ENCODE data around the gene FAM25A. TPM values are rescaled to one million over a fixed set of nuclear protein-coding genes. Genes with fewer than 3 reads are reported as not detected.

FAM25A gene
- polyA plus RNA-seq, 1 of the 3 experiments (the other 2 are of a cell fraction): not detected

DNA sequence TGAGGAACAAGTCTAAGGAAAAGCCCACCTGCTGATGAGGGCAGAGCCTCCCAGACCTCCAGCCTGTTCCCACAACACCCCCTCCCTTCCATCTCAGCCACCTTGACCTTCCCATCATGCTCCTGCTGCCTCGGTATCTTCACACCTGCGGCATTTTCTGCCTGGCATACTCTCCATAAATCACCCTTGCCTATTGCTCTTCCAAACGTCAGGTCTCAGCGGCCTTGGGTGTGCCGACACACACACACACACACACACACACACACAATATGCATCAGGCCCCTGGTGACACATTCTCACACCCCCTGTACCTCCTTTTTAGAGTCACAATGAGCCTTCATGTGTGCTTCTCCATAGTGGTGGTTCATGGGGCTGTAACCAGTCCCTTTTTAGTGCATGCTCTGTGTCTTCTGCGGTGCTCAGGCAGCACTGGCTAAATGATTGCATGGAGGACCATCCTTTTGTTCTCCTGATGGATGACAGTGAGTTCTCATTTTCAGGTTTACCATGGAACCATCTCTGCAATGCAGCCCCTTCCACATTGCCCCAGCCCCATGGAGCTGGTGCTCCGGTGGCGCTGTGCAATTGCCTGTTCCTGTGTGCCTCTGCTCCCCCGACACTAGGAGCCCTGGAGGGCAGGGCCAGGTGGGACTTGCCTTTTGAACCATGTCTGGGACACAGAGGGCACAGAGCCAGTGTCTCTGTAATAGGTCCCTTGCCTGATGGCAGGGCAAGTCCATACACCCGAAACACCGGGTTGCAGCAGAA, 47.3 kb upstream of the FAM25A start:
- H4K20me1 ChIP-seq (ENCODE audit: insufficient read depth): no peaks in the 10 kb centered on the region
- DNase-seq: no peak
- H3K4me3 ChIP-seq (ENCODE audit: low read depth in 2 of 2, low read length in 1 of 2): no peak overlapping the region
- no peaks in the 10 kb centered on the region for H3K27me3 ChIP-seq (ENCODE audit: insufficient read depth)
- no peaks in the 10 kb centered on the region for H3K36me3 ChIP-seq (replicated peaks in 1 of 2; ENCODE audit: control insufficient read depth in 1 of 2, insufficient read depth in 2 of 2, low read length in 1 of 2)
- CTCF ChIA-PET: no interaction called here
- no peak for TF ChIP-seq ELF1 (IDR thresholded peaks at IDR 0.05)
- TF ChIP-seq RFX5 (IDR thresholded peaks at IDR 0.05; ENCODE audit: low read length): no peak
- TF ChIP-seq, protein P1, sequence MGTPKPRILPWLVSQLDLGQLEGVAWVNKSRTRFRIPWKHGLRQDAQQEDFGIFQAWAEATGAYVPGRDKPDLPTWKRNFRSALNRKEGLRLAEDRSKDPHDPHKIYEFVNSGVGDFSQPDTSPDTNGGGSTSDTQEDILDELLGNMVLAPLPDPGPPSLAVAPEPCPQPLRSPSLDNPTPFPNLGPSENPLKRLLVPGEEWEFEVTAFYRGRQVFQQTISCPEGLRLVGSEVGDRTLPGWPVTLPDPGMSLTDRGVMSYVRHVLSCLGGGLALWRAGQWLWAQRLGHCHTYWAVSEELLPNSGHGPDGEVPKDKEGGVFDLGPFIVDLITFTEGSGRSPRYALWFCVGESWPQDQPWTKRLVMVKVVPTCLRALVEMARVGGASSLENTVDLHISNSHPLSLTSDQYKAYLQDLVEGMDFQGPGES (IDR thresholded peaks at IDR 0.05; ENCODE audit: low read depth, low read length): no peak
- TF ChIP-seq, protein P2, sequence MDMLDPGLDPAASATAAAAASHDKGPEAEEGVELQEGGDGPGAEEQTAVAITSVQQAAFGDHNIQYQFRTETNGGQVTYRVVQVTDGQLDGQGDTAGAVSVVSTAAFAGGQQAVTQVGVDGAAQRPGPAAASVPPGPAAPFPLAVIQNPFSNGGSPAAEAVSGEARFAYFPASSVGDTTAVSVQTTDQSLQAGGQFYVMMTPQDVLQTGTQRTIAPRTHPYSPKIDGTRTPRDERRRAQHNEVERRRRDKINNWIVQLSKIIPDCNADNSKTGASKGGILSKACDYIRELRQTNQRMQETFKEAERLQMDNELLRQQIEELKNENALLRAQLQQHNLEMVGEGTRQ (IDR thresholded peaks at IDR 0.05; ENCODE audit: borderline replicate concordance, low read depth, low read length): no peak
- TF ChIP-seq CHD2 (IDR thresholded peaks at IDR 0.05; ENCODE audit: low read length, partially characterized antibody): no peak
- no peak for TF ChIP-seq NRF1 (IDR thresholded peaks at IDR 0.05; ENCODE audit: low read depth, low read length)
- no peak for TF ChIP-seq RXRA (IDR thresholded peaks at IDR 0.05; ENCODE audit: borderline replicate concordance, low read depth)
- no peak for TF ChIP-seq EP300 (IDR thresholded peaks at IDR 0.05; ENCODE audit: borderline replicate concordance in 1 of 2, low read depth in 1 of 2, low read length in 1 of 2)
- TF ChIP-seq SMC3 (IDR thresholded peaks at IDR 0.05; ENCODE audit: low read depth, low read length): no peak
- TF ChIP-seq SIN3A (IDR thresholded peaks at IDR 0.05; ENCODE audit: borderline replicate concordance, low read depth, low read length): no peak
- no peaks in the 10 kb centered on the region for H3F3A ChIP-seq (replicated peaks; ENCODE audit: insufficient read depth)
- 95% methylated on average over 10 of the region's 11 CpGs for WGBS (ENCODE audit: low lambda C conversion rate)
- H3K79me2 ChIP-seq (ENCODE audit: insufficient read depth): no peaks in the 10 kb centered on the region
- POLR2A ChIA-PET: no interaction called here
- no peak overlapping the region for H3K4me2 ChIP-seq
- no peaks in the 10 kb centered on the region for H3K9me2 ChIP-seq
- H3K4me1 ChIP-seq (ENCODE audit: control insufficient read depth in 1 of 2, insufficient read depth in 2 of 2, low read depth in 1 of 2, low read length in 1 of 2): no peaks in the 10 kb centered on the region; a peak in 1 of 4 replicates
- no peak overlapping the region for H2AFZ ChIP-seq (ENCODE audit: low read depth)
- H3K9ac ChIP-seq: no peak overlapping the region
- H3K27ac ChIP-seq (ENCODE audit: low read depth in 2 of 2, low read length in 1 of 2): no peak overlapping the region
- H3K9me3 ChIP-seq: no peaks in the 10 kb centered on the region

DNA sequence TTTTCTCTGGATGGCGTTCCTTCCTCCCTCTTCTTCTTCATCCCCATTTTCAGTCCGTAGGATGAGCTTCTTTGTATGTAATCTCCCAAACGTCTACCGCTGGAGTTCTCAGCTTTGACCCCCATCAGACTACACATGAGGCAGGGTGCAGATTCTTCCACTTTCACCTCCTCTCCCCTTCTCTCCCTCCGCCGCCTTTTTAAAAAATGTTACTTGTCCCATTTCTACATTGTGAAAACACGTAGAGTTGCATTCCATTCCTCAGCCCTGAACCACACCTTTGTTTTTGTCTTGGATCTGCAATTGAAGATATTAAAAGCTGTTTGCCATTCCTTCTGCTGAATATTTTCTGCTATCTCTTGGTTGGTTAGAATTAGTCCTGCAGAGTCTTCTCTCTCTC, 45.6 kb upstream of the FAM25A start:
- H3K4me2 ChIP-seq: no peak overlapping the region
- ChIA-PET POLR2A (no interaction called here), CTCF (no interaction called here)
- H3K4me3 ChIP-seq (ENCODE audit: low read depth in 2 of 2, low read length in 1 of 2): no peak overlapping the region
- H3K9me2 ChIP-seq: no peaks in the 10 kb centered on the region
- no peaks in the 10 kb centered on the region for H3K36me3 ChIP-seq (replicated peaks in 1 of 2; ENCODE audit: control insufficient read depth in 1 of 2, insufficient read depth in 2 of 2, low read length in 1 of 2)
- no peaks in the 10 kb centered on the region for H3K27me3 ChIP-seq (ENCODE audit: insufficient read depth)
- no peaks in the 10 kb centered on the region; a peak in 1 of 4 replicates for H3K4me1 ChIP-seq (ENCODE audit: control insufficient read depth in 1 of 2, insufficient read depth in 2 of 2, low read depth in 1 of 2, low read length in 1 of 2)
- H3K9ac ChIP-seq: no peak overlapping the region
- DNase-seq: no peak
- no peak overlapping the region for H3K27ac ChIP-seq (ENCODE audit: low read depth in 2 of 2, low read length in 1 of 2)
- WGBS (ENCODE audit: low lambda C conversion rate): 87% methylated on average over 7 of the region's 7 CpGs
- H3K9me3 ChIP-seq: no peaks in the 10 kb centered on the region
- H3K79me2 ChIP-seq (ENCODE audit: insufficient read depth): no peaks in the 10 kb centered on the region
- H2AFZ ChIP-seq (ENCODE audit: low read depth): no peak overlapping the region
- H3F3A ChIP-seq (replicated peaks; ENCODE audit: insufficient read depth): no peaks in the 10 kb centered on the region
- no peaks in the 10 kb centered on the region for H4K20me1 ChIP-seq (ENCODE audit: insufficient read depth)
- TF ChIP-seq GABPA (IDR thresholded peaks at IDR 0.05; ENCODE audit: low read depth): no peak
- TF ChIP-seq SIN3A (IDR thresholded peaks at IDR 0.05; ENCODE audit: borderline replicate concordance, low read depth, low read length): no peak
- TF ChIP-seq MXI1 (IDR thresholded peaks at IDR 0.05; ENCODE audit: low read depth, low read length): no peak
- no peak for TF ChIP-seq SMC3 (IDR thresholded peaks at IDR 0.05; ENCODE audit: low read depth, low read length)
- TF ChIP-seq, protein P3, sequence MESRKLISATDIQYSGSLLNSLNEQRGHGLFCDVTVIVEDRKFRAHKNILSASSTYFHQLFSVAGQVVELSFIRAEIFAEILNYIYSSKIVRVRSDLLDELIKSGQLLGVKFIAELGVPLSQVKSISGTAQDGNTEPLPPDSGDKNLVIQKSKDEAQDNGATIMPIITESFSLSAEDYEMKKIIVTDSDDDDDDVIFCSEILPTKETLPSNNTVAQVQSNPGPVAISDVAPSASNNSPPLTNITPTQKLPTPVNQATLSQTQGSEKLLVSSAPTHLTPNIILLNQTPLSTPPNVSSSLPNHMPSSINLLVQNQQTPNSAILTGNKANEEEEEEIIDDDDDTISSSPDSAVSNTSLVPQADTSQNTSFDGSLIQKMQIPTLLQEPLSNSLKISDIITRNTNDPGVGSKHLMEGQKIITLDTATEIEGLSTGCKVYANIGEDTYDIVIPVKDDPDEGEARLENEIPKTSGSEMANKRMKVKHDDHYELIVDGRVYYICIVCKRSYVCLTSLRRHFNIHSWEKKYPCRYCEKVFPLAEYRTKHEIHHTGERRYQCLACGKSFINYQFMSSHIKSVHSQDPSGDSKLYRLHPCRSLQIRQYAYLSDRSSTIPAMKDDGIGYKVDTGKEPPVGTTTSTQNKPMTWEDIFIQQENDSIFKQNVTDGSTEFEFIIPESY (IDR thresholded peaks at IDR 0.05; ENCODE audit: borderline replicate concordance, low read depth): no peak
- TF ChIP-seq, protein P2 (IDR thresholded peaks at IDR 0.05; ENCODE audit: borderline replicate concordance, low read depth, low read length): no peak
- TF ChIP-seq GATA2 (CRISPR knock-in tag; IDR thresholded peaks at IDR 0.05): no peak
- no peak for TF ChIP-seq YY1 (IDR thresholded peaks at IDR 0.05; ENCODE audit: low read depth)
- TF ChIP-seq RFX5 (IDR thresholded peaks at IDR 0.05; ENCODE audit: low read length): no peak
- TF ChIP-seq, protein P4, sequence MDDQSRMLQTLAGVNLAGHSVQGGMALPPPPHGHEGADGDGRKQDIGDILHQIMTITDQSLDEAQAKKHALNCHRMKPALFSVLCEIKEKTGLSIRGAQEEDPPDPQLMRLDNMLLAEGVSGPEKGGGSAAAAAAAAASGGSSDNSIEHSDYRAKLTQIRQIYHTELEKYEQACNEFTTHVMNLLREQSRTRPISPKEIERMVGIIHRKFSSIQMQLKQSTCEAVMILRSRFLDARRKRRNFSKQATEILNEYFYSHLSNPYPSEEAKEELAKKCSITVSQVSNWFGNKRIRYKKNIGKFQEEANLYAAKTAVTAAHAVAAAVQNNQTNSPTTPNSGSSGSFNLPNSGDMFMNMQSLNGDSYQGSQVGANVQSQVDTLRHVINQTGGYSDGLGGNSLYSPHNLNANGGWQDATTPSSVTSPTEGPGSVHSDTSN (IDR thresholded peaks at IDR 0.05): no peak
- no peak for TF ChIP-seq EP300 (IDR thresholded peaks at IDR 0.05; ENCODE audit: borderline replicate concordance in 1 of 2, low read depth in 1 of 2, low read length in 1 of 2)
- no peak for TF ChIP-seq NFIC (IDR thresholded peaks at IDR 0.05; ENCODE audit: borderline replicate concordance)
- TF ChIP-seq FOSL2 (IDR thresholded peaks at IDR 0.05; ENCODE audit: borderline replicate concordance, low read depth): no peak
- TF ChIP-seq RCOR1 (IDR thresholded peaks at IDR 0.05; ENCODE audit: low read length): no peak
- TF ChIP-seq JUND (IDR thresholded peaks at IDR 0.05): no peak
- TF ChIP-seq RXRA (IDR thresholded peaks at IDR 0.05; ENCODE audit: borderline replicate concordance, low read depth): no peak
- TF ChIP-seq FOXJ3 (CRISPR knock-in tag; IDR thresholded peaks at IDR 0.05): no peak
- no peak for TF ChIP-seq TCF12 (IDR thresholded peaks at IDR 0.05)
